Liver (tissue), 9 donors: ENCODE measurements around the gene GPR171. TPM values are rescaled to one million over a fixed set of nuclear protein-coding genes. Genes with fewer than 3 reads are reported as not detected.

Experiments
- DNase-seq: peaks from one replicate; pipeline ENCODE4 v3.0.0-alpha.2; 2017; ENCODE audit warnings: low spot score
- H3K27ac ChIP-seq, 2 donors: one replicate each; pipeline ENCODE4 v1.7.0; 2013; ENCODE audit warnings: inconsistent platforms in 2 of 2, low read length in 2 of 2, control low read depth in 1 of 2, low read depth in 1 of 2, mild to moderate bottlenecking in 1 of 2
- H3K27me3 ChIP-seq, 4 donors: one replicate each; pipeline versions ENCODE4 v1.6.1 to v1.7.0; 2013; ENCODE audit warnings: low read length in 3 of 4, inconsistent platforms in 1 of 4, mild to moderate bottlenecking in 1 of 4, moderate library complexity in 1 of 4; ENCODE audit not compliant: control insufficient read depth in 4 of 4, insufficient read depth in 4 of 4
- H3K36me3 ChIP-seq, 4 donors: one replicate each; pipeline versions ENCODE4 v1.6.1 to v1.7.0; 2013; ENCODE audit warnings: low read length in 3 of 4, mild to moderate bottlenecking in 3 of 4, low read depth in 1 of 4, moderate library complexity in 1 of 4; ENCODE audit not compliant: control insufficient read depth in 4 of 4, insufficient read depth in 3 of 4
- H3K4me1 ChIP-seq, 4 donors: one replicate each; pipeline versions ENCODE4 v1.6.1 to v1.7.0; 2013; ENCODE audit warnings: low read length in 3 of 4, mild to moderate bottlenecking in 3 of 4, moderate library complexity in 1 of 4; ENCODE audit not compliant: control insufficient read depth in 4 of 4, insufficient read depth in 4 of 4
- H3K4me3 ChIP-seq, 3 donors: one replicate each; pipeline versions ENCODE4 v1.6.1 to v1.7.0; 2013; ENCODE audit warnings: low read length in 3 of 3, control low read depth in 1 of 3, low read depth in 1 of 3, mild to moderate bottlenecking in 1 of 3
- H3K9ac ChIP-seq, 2 donors: one replicate each; pipeline ENCODE4 v1.7.0; 2013; ENCODE audit warnings: low read length in 2 of 2, mild to moderate bottlenecking in 2 of 2, moderate library complexity in 2 of 2, control low read depth in 1 of 2, low read depth in 1 of 2
- H3K9me3 ChIP-seq, 4 donors: one replicate each; pipeline versions ENCODE4 v1.6.1 to v1.7.0; 2013; ENCODE audit warnings: low read length in 3 of 4; ENCODE audit not compliant: control insufficient read depth in 4 of 4
- CTCF ChIP-seq: fragments of 150-350 bp; IDR thresholded peaks from 2 replicates; pipeline ENCODE4 v1.5.1; 2017; ENCODE audit warnings: improper control_type of control experiment, low read depth, low read length; ENCODE audit not compliant: missing input control
- EGR1 ChIP-seq, 2 donors: IDR thresholded peaks; 2 replicates each; pipeline ENCODE4 v1.6.1; 2016 to 2018; ENCODE audit warnings: antibody characterized with exemption in 2 of 2, low read depth in 2 of 2
- FOXA2 ChIP-seq: IDR thresholded peaks from 2 replicates; pipeline ENCODE4 v1.6.1; 2016; ENCODE audit warnings: antibody characterized with exemption
- HNF4A ChIP-seq, 2 donors: conservative IDR thresholded peaks; 2 replicates each; pipeline ENCODE4 v1.6.1; 2016; ENCODE audit warnings: antibody characterized with exemption in 2 of 2, mild to moderate bottlenecking in 2 of 2
- RAD21 ChIP-seq, 2 donors: IDR thresholded peaks; 2 replicates each; pipeline ENCODE4 v1.6.1; 2016; ENCODE audit warnings: antibody characterized with exemption in 2 of 2, mild to moderate bottlenecking in 2 of 2
- REST ChIP-seq: IDR thresholded peaks from 2 replicates; pipeline ENCODE4 v1.6.1; 2016; ENCODE audit warnings: antibody characterized with exemption, mild to moderate bottlenecking
- RXRA ChIP-seq, 2 donors: IDR thresholded peaks; 2 replicates each; pipeline ENCODE4 v1.6.1; 2017 to 2018; ENCODE audit warnings: antibody characterized with exemption in 2 of 2, mild to moderate bottlenecking in 1 of 2
- SP1 ChIP-seq: IDR thresholded peaks from 2 replicates; pipeline ENCODE4 v1.6.1; 2018; ENCODE audit warnings: antibody characterized with exemption, mild to moderate bottlenecking
- TAF1 ChIP-seq: conservative IDR thresholded peaks from 2 replicates; pipeline ENCODE4 v1.6.1; 2016; ENCODE audit warnings: antibody characterized with exemption, mild to moderate bottlenecking
- YY1 ChIP-seq: IDR thresholded peaks from 2 replicates; pipeline ENCODE4 v1.6.1; 2016; ENCODE audit warnings: antibody characterized with exemption, mild to moderate bottlenecking
- ZBTB33 ChIP-seq: IDR thresholded peaks from 2 replicates; pipeline ENCODE4 v1.6.1; 2016; ENCODE audit warnings: antibody characterized with exemption
- WGBS: extraction: QIAGEN DNeasy Blood & Tissue Kit; methylation state at CpG from one replicate; pipeline ENCODE4 v1.1.7; 2013; 5-methylcytosine and 5-hydroxymethylcytosine counted together
- polyA plus RNA-seq, 2 donors: library from polyadenylated mRNA; stranded (reverse) in 1 of 2; unstranded in 1 of 2; fragments of 200-250 nt in 1 of 2; fragments of >200 nt in 1 of 2; fragmentation: Nextera tagmentation in 1 of 2; extraction: Ambion mirVana in 1 of 2; gene quantifications; one replicate each; pipeline versions ENCODE4 v1.2.1 to v1.2.3, GENCODE V29; 2013 to 2015
- total RNA-seq, 2 donors: library from RNA; depleted of rRNA; stranded (reverse); fragments of >200 nt; gene quantifications; one replicate each; pipeline ENCODE4 v1.2.3, GENCODE V29; 2014
- donor health status: healthy.
- donor health status: healthy.
- donor health status: healthy.
- donor health status: healthy.
- donor health status: healthy.

Gene GPR171
- total and polyA plus RNA-seq, 4 donors = 0.19 to 0.56 (median 0.28) TPM

- DNase-seq = no peak
- peak overlapping the region; percentile 35 to 42 for H3K27ac ChIP-seq
- no peaks in the 10 kb centered on the region for H3K36me3 ChIP-seq
- no peaks in the 10 kb centered on the region for H3K9me3 ChIP-seq
- WGBS = 53% methylated on average over 1 of the region's 1 CpG
- TF ChIP-seq CTCF (no peak), REST (no peak), FOXA2 (no peak), ZBTB33 (no peak), SP1 (peak; percentile 25), RXRA (IDR thresholded peaks at IDR 0.05) (peak in 1 of 2 donors; percentile 6), TAF1 (no peak), EGR1 (IDR thresholded peaks at IDR 0.05; ENCODE audit: low read depth in 2 of 2) (no peak), HNF4A (conservative IDR thresholded peaks at IDR 0.05) (peak in 1 of 2 donors; percentile 26), YY1 (no peak), RAD21 (IDR thresholded peaks at IDR 0.05) (peak in 1 of 2 donors; percentile 14)
- peaks cover 0 to 7% (median 3%) of the 10 kb centered on the region in 4 donors for H3K4me1 ChIP-seq
- no peaks in the 10 kb centered on the region for H3K27me3 ChIP-seq
- H3K9ac ChIP-seq = no peak overlapping the region
- H3K4me3 ChIP-seq = no peak overlapping the region
These were observed 15.1 kb upstream of the GPR171 start for GRCh38 chr3:151218136-151218535.

GRCh38 chr3:151216641-151217607 is 13.9 kb upstream of the GPR171 start:
- no peak for DNase-seq
- TF ChIP-seq SP1 (no peak), ZBTB33 (no peak)
- Histone ChIP-seq H3K4me1 (peaks cover 0 to 7% (median 3%) of the 10 kb centered on the region in 4 donors), H3K27ac (no peak overlapping the region), H3K36me3 (no peaks in the 10 kb centered on the region), H3K4me3 (no peak overlapping the region), H3K27me3 (no peaks in the 10 kb centered on the region), H3K9me3 (no peaks in the 10 kb centered on the region), H3K9ac (no peak overlapping the region)
- 93% methylated on average over 3 of the region's 3 CpGs for WGBS
